Neural progenitor cell (in vitro differentiated cells): ENCODE data around the gene KIAA0040. TPM values are rescaled to one million over a fixed set of nuclear protein-coding genes. Genes with fewer than 3 reads are reported as not detected.

ENCODE experiments used
- DNase-seq: peaks from one replicate; pipeline ENCODE4 v3.0.0-alpha.2; 2016; ENCODE audit warnings: low spot score
- H2AFZ ChIP-seq: fragments of 200-600 bp; sonication (generic); replicated peaks from 2 replicates; pipeline ENCODE4 v1.6.1; 2016; ENCODE audit warnings: antibody characterized with exemption
- H3F3A ChIP-seq: fragments of 200-600 bp; sonication (generic); 2 replicates; pipeline ENCODE4 v1.6.1; 2016; ENCODE audit warnings: antibody characterized with exemption, low read depth
- H3K27ac ChIP-seq: fragments of 200-600 bp; sonication (generic); 2 replicates; pipeline ENCODE4 v1.5.1; 2016; ENCODE audit warnings: mild to moderate bottlenecking
- H3K27me3 ChIP-seq: fragments of 200-600 bp; sonication (generic); 2 replicates; pipeline ENCODE4 v1.6.1; 2016; ENCODE audit warnings: mild to moderate bottlenecking, moderate library complexity
- H3K36me3 ChIP-seq: fragments of 200-600 bp; sonication (generic); 2 replicates; pipeline ENCODE4 v1.5.1; 2016
- H3K4me1 ChIP-seq: fragments of 200-600 bp; sonication (generic); 2 replicates; pipeline ENCODE4 v1.6.1; 2016; ENCODE audit warnings: mixed run types
- H3K4me2 ChIP-seq: fragments of 200-600 bp; sonication (generic); 2 replicates; pipeline ENCODE4 v1.6.1; 2016
- H3K4me3 ChIP-seq: fragments of 200-600 bp; sonication (generic); 2 replicates; pipeline ENCODE4 v1.5.1; 2016
- H3K79me2 ChIP-seq: fragments of 200-600 bp; sonication (generic); 2 replicates; pipeline ENCODE4 v1.6.1; 2016; ENCODE audit warnings: low read depth
- H3K9ac ChIP-seq: fragments of 200-600 bp; sonication (generic); 2 replicates; pipeline ENCODE4 v1.6.1; 2016
- H3K9me3 ChIP-seq: fragments of 200-600 bp; sonication (generic); 2 replicates; pipeline ENCODE4 v1.5.1; 2016; ENCODE audit warnings: low read depth
- H4K20me1 ChIP-seq: fragments of 200-600 bp; sonication (generic); 2 replicates; pipeline ENCODE4 v1.6.1; 2016; ENCODE audit warnings: low read depth
- H3K27ac Mint-ChIP-seq: 3 replicates; pipeline ENCODE4 v1.8.0; 2021; ENCODE audit warnings: mixed read lengths
- H3K27me3 Mint-ChIP-seq: 2 replicates; pipeline ENCODE4 v1.8.0; 2022; ENCODE audit warnings: low read depth, mild to moderate bottlenecking, inconsistent platforms, moderate library complexity, mixed read lengths; ENCODE audit not compliant: insufficient read depth
- H3K36me3 Mint-ChIP-seq: 3 replicates; pipeline ENCODE4 v1.8.0; 2021; ENCODE audit warnings: mixed read lengths
- H3K4me1 Mint-ChIP-seq: 3 replicates; pipeline ENCODE4 v1.8.0; 2021; ENCODE audit warnings: mixed read lengths
- H3K4me3 Mint-ChIP-seq: 3 replicates; pipeline ENCODE4 v1.8.0; 2021; ENCODE audit warnings: mild to moderate bottlenecking, moderate library complexity, mixed read lengths
- H3K9me3 Mint-ChIP-seq: 3 replicates; pipeline ENCODE4 v1.8.0; 2020; ENCODE audit warnings: mixed read lengths
- EZH2 ChIP-seq: fragments of 200-600 bp; sonication (generic); IDR thresholded peaks from 2 replicates; pipeline ENCODE4 v1.6.1; 2017; ENCODE audit warnings: antibody characterized with exemption, mild to moderate bottlenecking, moderate library complexity
- EZH2phosphoT487 ChIP-seq: fragments of 200-600 bp; sonication (generic); IDR thresholded peaks from 2 replicates; pipeline ENCODE4 v1.6.1; 2017; ENCODE audit warnings: antibody characterized with exemption
- total RNA-seq: library from RNA; depleted of rRNA; stranded (reverse); fragments of >200 nt; gene quantifications from 2 replicates; pipeline ENCODE4 v1.2.3, GENCODE V29; 2015; ENCODE audit warnings: low replicate concordance
- TF ChIP-seq, protein P1 (sequence below): fragments of 200-600 bp; sonication (generic); IDR thresholded peaks from 2 replicates; pipeline ENCODE4 v1.5.1; 2017; ENCODE audit warnings: antibody characterized with exemption, mild to moderate bottlenecking

The KIAA0040 gene
- total RNA-seq, 1 donor from 2014 or later: not detected

DNA sequence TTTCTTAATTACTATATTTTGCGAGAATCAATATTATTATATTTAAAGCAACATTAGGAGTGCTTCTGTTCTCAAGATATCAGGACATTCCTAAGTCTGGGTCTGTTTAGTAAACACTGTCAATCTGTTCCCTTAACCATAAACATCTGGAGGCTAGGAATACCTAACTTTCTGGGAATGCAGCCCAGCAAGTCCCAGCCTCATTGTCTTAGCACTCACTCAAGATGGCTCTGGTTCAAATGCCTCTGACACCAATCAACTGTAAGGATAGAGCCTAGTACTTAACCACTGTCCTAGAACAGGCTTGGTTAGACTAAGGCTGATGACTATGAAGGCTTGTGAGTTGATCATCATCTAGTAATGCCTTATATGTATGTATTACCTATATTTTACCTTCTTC, 63.4 kb downstream of the KIAA0040 start:
- H3K79me2 ChIP-seq: no peaks in the 10 kb centered on the region
- peaks cover 23% of the 10 kb centered on the region for H3F3A ChIP-seq
- TF ChIP-seq EZH2 (no peak), EZH2phosphoT487 (no peak)
- TF ChIP-seq, protein P1, sequence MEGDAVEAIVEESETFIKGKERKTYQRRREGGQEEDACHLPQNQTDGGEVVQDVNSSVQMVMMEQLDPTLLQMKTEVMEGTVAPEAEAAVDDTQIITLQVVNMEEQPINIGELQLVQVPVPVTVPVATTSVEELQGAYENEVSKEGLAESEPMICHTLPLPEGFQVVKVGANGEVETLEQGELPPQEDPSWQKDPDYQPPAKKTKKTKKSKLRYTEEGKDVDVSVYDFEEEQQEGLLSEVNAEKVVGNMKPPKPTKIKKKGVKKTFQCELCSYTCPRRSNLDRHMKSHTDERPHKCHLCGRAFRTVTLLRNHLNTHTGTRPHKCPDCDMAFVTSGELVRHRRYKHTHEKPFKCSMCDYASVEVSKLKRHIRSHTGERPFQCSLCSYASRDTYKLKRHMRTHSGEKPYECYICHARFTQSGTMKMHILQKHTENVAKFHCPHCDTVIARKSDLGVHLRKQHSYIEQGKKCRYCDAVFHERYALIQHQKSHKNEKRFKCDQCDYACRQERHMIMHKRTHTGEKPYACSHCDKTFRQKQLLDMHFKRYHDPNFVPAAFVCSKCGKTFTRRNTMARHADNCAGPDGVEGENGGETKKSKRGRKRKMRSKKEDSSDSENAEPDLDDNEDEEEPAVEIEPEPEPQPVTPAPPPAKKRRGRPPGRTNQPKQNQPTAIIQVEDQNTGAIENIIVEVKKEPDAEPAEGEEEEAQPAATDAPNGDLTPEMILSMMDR: no peak
- H3K4me1 ChIP-seq: peaks cover 18% of the 10 kb centered on the region
- H3K27ac ChIP-seq: no peak overlapping the region
- H3K4me2 ChIP-seq: peak overlapping the region; percentile 46
- H3K9me3 Mint-ChIP-seq: no peaks in the 10 kb centered on the region
- H3K27me3 Mint-ChIP-seq: no peaks in the 10 kb centered on the region
- DNase-seq: no peak
- H2AFZ ChIP-seq: no peak overlapping the region
- H3K27ac Mint-ChIP-seq: no peak overlapping the region
- no peak overlapping the region for H3K4me3 ChIP-seq
- peaks cover 9% of the 10 kb centered on the region for H4K20me1 ChIP-seq
- H3K4me1 Mint-ChIP-seq: peaks cover 16% of the 10 kb centered on the region
- peaks cover 71% of the 10 kb centered on the region for H3K27me3 ChIP-seq
- H3K36me3 ChIP-seq: no peaks in the 10 kb centered on the region
- no peaks in the 10 kb centered on the region for H3K36me3 Mint-ChIP-seq
- H3K9me3 ChIP-seq: no peaks in the 10 kb centered on the region
- no peak overlapping the region for H3K4me3 Mint-ChIP-seq
- H3K9ac ChIP-seq: no peak overlapping the region

GRCh38 chr1:175128523-175128922, 64.1 kb downstream of the KIAA0040 start:
- no peak for DNase-seq
- peaks cover 9% of the 10 kb centered on the region for H4K20me1 ChIP-seq
- H3K36me3 ChIP-seq: no peaks in the 10 kb centered on the region
- TF ChIP-seq, protein P1: no peak
- TF ChIP-seq EZH2phosphoT487: no peak
- TF ChIP-seq EZH2: no peak
- H3K9ac ChIP-seq: no peak overlapping the region
- no peaks in the 10 kb centered on the region for H3K9me3 Mint-ChIP-seq
- peaks cover 64% of the 10 kb centered on the region for H3K27me3 ChIP-seq
- no peak overlapping the region for H3K27ac ChIP-seq
- no peak overlapping the region for H2AFZ ChIP-seq
- no peaks in the 10 kb centered on the region for H3K9me3 ChIP-seq
- no peaks in the 10 kb centered on the region for H3K79me2 ChIP-seq
- no peaks in the 10 kb centered on the region for H3K36me3 Mint-ChIP-seq
- H3K4me1 Mint-ChIP-seq: peaks cover 16% of the 10 kb centered on the region
- H3K4me3 ChIP-seq: no peak overlapping the region
- peaks cover 23% of the 10 kb centered on the region for H3F3A ChIP-seq
- no peak overlapping the region for H3K4me3 Mint-ChIP-seq
- no peaks in the 10 kb centered on the region for H3K27me3 Mint-ChIP-seq
- H3K27ac Mint-ChIP-seq: no peak overlapping the region
- no peak overlapping the region for H3K4me2 ChIP-seq
- H3K4me1 ChIP-seq: peaks cover 18% of the 10 kb centered on the region

DNA sequence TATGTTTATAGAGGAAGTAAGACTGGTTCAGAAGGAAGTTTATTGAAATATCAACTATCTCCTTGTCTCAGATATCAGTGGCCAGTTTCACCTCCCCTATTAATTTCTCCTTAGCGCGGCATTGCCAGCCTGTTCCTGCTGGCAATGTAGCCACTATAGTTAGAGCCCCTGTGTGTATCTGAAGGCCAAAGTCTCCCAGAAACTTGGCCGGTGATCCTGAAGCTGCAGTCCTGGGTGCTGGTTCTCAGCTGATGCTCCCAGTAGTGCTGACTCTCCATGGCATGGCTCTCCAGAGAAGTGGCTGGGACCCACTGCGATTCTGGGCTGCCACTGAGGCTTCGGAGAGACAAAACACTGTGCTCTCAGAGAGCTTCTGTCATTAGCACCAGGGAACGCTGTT, 65.0 kb downstream of the KIAA0040 start:
- H3K79me2 ChIP-seq: no peaks in the 10 kb centered on the region
- no peak overlapping the region for H3K4me2 ChIP-seq
- Mint-ChIP-seq H3K36me3 (no peaks in the 10 kb centered on the region), H3K9me3 (no peaks in the 10 kb centered on the region), H3K4me1 (peaks cover 16% of the 10 kb centered on the region), H3K4me3 (no peak overlapping the region), H3K27ac (no peak overlapping the region), H3K27me3 (peaks cover 3% of the 10 kb centered on the region)
- peaks cover 23% of the 10 kb centered on the region for H3F3A ChIP-seq
- H3K27ac ChIP-seq: no peak overlapping the region
- H2AFZ ChIP-seq: no peak overlapping the region
- TF ChIP-seq EZH2phosphoT487: no peak
- TF ChIP-seq EZH2: no peak
- peaks cover 18% of the 10 kb centered on the region for H3K4me1 ChIP-seq
- no peak overlapping the region for H3K9ac ChIP-seq
- no peaks in the 10 kb centered on the region for H3K36me3 ChIP-seq
- no peak for DNase-seq
- H3K9me3 ChIP-seq: no peaks in the 10 kb centered on the region
- no peak overlapping the region for H3K4me3 ChIP-seq
- H4K20me1 ChIP-seq: peaks cover 9% of the 10 kb centered on the region
- H3K27me3 ChIP-seq: peaks cover 55% of the 10 kb centered on the region

DNA sequence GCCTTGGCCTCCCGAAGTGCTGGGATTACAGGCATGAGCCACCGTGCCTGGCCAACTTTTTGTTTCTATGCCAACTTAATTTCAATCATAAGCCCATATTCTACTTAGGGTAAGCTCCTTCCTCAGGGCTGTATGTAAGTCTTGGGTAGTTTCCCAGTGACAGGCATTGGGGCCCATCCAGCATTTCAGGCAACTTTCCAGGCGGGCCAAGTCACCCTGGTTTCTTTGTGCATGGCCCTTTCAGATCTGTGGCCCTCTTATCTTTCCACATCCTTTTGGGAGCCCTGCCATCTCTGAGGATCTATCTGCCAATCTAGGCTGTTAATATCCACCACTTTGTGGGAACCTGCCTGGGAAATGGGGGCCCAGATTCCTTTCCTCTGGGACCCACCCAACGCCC, 66.2 kb downstream of the KIAA0040 start:
- no peaks in the 10 kb centered on the region for H3K36me3 ChIP-seq

More for the DNA sequence above, 66.2 kb downstream of the KIAA0040 start:
- no peaks in the 10 kb centered on the region for H3K79me2 ChIP-seq
- Mint-ChIP-seq H3K27ac (no peak overlapping the region), H3K36me3 (no peaks in the 10 kb centered on the region), H3K4me1 (peaks cover 15% of the 10 kb centered on the region), H3K27me3 (peaks cover 3% of the 10 kb centered on the region), H3K4me3 (no peak overlapping the region), H3K9me3 (no peaks in the 10 kb centered on the region)
- H3K27ac ChIP-seq: no peak overlapping the region
- DNase-seq: no peak
- peaks cover 23% of the 10 kb centered on the region for H3F3A ChIP-seq
- H3K4me1 ChIP-seq: peaks cover 18% of the 10 kb centered on the region
- peaks cover 43% of the 10 kb centered on the region for H3K27me3 ChIP-seq
- H2AFZ ChIP-seq: no peak overlapping the region
- no peak overlapping the region for H3K4me2 ChIP-seq
- H3K4me3 ChIP-seq: no peak overlapping the region
- TF ChIP-seq, protein P1: no peak
- TF ChIP-seq EZH2 (no peak), EZH2phosphoT487 (no peak)
- no peak overlapping the region for H3K9ac ChIP-seq
- H4K20me1 ChIP-seq: peaks cover 9% of the 10 kb centered on the region
- no peaks in the 10 kb centered on the region for H3K9me3 ChIP-seq
